ENCODE data around the gene NEUROD2. TPM values are rescaled to one million over a fixed set of nuclear protein-coding genes. Genes with fewer than 3 reads are reported as not detected.
A peak's percentile ranks its signal among the peaks of the same experiment; 100 is the strongest.
"Not testable (repeated sequence)": the region's sequence is repeated elsewhere in the genome, so short reads cannot be mapped to it uniquely, and the experiment has no call there.

NEUROD2 gene
- polyA plus RNA-seq, 1 donor: 0.08 TPM

DNA sequence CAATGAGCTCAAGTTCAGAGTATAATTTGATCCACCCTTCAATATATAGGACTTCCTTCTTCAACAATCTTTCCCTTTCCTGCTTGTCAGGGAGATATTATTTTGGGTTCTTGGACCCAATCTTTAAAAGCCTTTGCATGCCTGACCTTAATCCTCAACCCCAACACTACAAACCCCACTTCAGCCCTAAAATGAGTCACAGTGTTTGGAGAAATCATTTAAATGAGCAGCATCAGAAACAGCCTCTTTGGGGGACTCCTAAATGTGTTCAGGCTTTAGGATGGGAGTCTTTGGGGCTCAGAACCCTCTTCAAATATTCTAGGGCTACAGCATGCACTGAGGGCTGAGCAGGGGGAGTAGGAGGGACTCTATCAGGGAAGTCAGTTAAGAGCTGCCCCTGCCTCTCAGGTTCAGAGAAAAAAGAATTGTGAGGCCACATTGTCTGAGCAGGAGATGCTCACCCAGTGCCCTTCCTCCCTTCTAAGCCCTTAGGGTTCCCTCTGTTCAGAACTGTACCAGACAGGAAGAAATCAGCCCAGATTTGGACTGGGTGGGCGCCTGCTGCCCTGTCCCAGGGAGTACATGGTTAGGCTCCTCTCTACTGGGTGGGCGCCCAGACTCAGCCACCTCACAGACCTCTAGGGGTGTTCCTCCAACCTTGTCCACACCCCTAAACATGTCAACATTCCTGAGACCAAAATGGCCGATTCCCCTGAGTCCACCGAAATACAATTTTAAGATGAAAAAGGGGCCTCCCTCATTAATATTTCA is 5.0 kb downstream of the NEUROD2 start:
- no peak for DNase-seq

DNA sequence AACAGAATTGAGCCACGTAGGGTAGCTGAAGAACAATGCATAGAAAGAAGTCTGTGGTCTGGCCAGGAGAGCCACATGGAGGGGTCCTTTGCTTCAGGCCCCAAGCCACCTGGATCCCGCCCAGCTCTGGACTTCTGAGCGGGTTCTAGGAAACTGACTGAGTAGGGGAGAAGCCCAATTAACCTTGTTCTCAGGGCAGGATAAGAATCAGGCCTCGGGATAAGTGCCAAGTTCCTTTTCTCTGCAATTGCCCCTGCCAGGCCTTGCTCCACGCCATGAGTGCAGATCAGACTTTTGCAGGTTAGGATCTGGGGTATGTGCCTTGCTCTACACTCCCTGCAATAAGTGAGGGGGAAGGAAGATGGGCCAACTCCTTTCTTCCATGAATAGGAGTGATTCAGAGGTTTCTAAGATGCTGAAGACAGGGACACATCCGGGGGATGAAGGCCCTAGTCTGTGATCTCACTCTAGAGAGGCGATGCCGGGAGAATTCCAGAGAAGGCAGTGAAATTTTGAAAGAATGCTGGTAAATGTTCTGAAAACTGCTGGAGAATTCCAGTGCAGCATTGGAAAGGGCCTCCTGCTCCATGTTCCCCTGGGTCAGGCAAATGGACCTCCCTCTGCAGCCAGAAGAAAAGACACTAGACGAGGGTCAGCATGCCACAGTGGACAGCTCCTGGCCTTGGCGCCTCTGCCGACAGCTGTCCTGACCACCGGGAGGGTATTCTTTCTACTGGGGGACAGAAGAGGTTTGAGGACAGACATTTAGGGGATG is 5.8 kb downstream of the NEUROD2 start:
- DNase-seq: no peak

DNA sequence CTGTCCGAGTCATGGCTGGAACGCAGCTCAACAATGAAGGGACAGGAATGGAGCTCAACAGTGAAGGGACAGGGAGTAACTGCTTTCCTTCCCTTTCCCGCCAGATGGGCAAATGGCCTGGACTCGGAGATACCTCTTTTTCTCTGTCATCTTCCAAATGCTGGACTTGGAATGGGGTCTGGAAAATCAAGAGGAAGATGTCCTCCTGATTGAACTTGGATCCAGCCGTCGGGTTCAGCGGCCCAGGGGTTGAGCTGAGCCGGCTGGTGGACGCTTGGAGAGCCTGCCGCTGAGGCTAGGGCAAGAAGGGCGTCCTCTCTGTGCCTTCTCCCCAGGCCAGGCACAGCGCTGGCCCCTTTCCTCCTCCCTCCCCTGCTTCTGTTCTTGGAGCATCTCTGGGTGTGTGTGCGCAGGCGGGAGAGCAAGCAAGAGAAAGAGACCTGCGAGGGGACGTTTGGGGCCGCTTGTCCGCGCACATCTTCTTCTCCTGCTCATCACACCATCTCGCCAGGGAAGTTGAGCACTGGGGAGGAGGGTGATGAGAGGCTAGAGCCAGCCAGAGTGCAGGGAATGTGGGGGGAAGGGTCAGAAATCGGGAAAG is 6.6 kb downstream of the NEUROD2 start:
- DNase-seq: no peak

DNA sequence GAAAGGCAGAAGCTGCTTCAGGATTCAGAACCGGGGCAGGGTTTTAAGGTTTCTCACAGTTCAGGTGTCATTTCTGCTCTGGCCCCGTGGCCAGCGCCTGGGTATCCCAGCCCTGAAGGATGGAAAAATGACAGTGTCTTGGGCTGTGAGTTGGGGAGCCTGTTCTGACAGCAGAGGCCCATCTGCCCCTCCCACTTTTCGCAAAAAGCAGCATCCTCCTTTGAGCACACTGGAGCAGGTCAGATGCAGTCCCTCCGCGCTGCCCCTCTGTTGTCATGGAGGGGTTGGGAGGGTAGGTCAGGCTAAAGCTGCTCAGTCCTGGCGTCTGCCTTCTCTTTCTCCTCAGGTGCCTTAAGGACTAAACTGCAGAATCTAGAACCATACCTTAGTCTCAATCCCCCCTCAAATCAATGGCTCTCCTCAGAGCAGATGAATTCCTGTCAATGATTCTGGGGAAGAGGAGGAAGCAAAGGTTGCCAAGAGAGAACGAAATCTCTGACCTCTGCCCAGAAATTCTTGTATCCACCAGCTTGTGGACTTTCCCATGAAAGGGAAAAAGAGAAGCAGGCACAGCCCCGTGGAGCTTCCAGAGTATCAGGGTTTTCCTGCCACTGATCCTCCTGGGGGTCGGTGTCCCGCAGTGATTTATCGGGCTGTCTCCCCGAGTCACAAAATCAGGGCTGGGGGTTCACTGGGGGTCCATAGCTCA is 7.3 kb downstream of the NEUROD2 start:
- no peak for DNase-seq

DNA sequence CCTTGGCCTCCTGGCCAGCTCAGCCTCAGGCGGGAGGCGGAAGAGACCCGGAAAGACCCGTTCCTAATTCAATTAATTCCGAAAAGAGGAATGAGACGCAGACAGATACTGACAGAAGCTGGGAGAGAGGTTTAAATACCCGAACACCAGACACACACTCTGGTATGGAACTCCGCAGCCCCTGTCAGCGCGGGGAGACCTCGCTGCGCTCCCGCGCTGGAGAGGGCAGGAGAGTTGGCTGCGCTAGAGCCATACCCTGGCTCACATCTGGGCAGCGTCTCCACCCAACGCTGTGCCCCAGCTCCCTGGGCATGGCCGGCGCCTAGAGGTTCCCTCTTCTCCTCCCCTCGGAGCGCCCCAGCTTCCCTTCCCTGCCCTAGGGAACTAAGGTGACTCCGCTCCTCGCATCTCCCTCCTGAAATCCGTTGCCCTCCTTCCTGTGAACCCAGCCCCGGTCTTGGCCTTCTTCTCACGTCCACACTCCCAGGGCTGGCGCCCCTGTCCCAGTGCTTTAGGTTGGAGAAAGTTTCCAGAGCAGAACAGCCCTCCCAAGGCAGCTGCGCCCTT is 8.0 kb downstream of the NEUROD2 start:
- no peak for DNase-seq

DNA sequence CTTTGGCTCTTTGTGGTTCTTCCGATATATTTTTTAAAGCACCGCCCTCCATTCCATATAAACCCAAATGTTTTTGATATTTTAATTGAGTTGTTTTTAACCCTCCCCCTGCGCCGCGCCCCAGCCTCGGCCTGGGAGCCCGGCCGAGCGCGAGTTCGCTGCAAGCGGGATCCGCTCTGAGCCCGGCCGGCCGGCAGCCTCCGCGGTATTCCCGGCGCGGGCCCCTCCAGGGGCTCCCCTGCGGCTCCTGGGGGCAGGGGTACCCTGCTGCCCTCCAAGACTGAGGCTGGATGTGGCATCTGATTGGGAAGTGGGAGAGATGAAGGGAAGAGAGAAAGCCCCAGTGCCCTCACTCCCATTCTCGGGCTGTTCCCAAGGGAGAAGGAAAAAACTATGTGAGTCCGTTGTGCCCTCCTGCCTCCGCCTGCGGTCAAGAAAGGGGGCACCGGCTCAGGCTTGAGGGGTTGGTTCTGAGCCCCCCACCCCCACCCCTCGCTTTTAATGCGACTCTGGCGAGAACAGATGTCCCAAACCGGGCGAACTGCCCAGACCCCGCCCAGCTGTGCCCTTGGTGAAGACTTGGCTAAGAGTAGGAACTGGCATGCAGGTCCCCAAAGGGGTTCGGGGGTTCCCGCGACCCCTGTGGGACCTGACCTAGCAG is 8.6 kb downstream of the NEUROD2 start:
- DNase-seq: no peak

DNA sequence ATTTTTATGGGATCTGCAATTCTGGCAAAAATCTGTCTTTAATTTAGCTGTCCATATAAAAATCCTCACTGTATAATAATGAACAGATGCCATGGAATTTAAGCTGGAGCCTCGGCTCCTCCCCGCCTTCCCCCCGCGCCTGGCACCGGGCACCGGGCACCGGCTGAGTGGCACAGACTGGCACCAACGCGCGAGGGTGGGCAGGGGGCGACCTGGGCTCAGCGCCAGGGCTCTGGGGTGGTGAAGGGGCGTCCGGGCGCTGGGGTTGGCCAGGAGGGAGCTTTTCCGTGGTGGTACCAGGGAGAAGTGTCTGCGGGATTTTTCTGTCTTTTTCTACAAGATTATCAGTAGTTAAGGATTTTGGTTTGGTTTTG is 9.1 kb downstream of the NEUROD2 start:
- DNase-seq: no peak

DNA sequence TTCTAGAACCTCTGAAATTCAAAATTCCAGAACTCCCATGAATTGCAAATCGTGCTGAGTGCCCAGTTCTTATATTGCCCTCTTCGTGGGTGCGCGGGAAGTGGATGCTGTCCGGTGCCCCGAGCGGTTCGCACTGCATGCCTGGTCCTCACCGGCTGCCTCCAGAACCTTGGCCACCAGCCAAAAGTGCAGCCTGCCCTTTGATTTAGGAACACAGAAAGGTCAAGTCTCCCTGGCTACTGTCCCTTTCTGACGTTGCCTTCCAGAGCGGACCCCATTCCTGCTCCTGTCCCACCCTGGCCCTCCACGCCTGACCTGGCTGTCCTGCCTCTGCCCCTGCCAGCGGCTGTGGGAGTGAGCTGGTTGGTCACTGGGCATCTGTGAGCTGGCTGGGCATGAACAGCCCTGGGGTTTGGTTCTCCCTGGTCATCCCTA is 9.7 kb downstream of the NEUROD2 start:
- no peak for DNase-seq

DNA sequence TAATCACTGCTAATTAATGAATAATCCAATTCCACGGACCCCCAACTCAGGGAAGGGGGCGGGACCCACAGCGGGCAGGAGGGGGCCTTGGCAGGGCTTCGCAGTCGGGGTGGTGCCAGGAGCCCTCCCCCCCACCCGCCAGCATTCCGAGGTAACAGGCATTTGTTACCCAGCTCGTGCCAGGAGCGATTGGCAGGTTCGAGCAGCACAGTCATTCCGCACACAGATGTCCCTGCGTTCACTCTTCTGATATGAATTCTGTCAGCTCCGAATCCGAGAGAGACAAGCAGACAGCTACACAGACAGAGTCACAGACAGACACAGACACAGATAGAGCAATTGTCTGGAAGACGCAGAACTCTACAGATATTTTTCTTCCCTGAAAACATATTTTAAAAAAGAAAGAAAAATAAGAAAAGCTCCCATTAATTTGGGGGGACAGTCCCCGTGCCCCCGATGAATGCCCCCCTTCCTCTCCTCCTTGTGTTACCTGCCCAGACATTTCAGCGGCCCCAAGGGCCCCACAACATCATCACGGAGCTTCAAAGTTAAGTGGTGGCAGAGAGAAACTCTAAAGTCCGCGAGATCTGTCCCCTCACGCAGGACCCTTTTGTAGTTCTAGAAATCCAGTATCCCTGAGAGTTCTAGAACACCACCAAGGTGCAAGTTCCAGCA is 10.2 kb downstream of the NEUROD2 start:
- no peak for DNase-seq

DNA sequence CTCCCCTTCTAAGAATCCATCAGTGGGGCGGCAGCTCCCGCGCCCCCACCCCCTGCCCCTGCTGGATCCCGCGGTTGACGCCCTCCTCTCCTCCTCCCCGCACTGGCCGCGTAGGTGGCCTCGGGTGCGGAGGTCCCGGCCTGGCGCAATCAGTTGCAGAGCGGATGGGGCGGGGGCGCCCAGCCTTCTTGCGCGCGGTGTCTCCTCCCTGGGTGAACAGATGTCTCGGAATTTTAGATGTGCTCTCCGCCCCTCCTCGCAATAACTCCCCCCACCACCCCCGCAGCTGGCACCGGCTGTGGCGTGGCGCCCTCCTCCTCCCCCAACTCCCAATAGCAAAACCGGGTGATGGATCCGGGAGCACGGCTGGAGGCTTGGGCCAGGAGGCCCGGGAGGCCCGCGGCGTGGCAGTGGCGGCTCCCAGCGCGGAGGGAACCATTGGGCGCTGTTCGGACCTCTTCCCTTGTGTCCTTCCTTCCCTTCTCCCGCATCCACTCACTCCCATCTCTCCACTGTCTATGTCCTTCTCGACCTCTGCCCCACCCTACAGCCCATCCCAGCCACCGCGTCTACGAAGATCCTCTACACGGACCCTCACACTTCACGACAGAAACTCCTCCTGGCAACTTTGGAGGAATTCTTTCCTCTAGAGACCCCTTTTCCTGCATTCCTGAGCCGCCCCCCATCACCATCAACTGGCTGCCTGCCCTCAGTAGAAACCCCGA is 11.0 kb downstream of the NEUROD2 start:
- DNase-seq: no peak

DNA sequence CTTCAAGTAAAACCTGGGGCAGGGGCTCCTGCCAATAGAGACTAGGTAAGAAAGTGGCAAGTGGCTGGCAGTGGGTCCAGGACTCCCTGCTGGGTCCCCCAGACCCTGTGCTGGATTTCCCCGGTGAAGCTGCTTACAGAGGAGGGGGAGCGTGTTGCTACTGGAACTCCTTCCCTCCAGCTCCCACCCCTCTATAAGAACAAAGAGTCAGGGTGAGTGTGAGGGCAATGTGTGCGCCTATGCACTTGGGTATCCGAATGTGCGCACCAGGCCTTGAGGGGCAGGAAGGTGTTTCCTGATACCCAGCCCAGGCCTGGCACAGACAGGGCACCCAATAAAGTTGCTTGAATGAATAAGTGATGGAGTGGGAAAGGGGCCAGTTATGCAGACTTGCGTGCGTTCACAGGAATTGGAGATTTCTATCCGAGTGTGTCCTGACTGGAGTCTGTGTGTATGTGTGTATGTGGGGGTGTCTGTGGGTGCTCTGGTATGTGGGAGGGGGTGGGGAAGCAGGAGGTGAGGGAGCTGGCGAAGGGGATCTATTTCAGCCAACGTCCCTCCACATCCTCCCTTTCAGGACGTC is 11.7 kb downstream of the NEUROD2 start:
- DNase-seq: no peak

DNA sequence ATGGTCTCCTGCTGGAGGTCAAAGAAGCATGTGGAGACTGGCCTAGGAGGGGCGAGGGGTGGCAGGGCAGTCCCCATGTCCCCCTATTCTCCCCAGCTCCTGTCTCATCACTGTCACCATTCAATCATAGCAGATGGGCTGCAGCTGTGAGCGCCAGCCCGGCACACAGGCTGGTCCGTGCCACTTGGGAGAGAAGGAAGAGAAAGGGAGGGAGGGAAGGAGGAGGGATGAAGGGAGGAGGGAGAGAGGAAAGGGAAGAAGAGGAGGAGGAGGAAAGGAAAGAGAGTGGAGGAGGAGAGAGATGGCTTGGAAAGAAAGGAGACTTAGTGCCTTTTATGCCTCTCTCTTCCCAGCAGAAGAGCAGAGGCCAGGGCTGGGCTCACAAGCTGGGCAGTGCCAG is 12.4 kb downstream of the NEUROD2 start:
- no peak for DNase-seq

DNA sequence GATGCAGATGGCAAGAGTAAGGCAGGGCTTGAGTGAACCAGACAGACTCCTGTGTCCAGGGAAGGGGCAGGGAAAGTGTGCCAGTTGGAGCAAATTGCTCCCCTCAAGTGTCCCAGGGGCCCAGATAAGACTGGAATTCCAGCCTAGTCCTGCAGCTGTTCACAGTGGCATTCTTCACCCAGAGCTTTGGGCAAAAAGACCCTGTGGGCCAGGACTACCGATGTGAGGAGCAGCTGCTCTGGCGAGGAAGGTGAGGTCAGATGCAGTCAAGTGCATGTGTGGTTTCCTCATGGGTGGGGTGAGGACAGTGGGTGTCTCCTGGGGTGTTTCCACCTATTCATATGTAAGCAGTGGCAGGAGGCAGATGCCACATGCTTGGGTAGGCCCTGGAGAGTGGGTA is 14.3 kb downstream of the NEUROD2 start:
- DNase-seq: no peak

DNA sequence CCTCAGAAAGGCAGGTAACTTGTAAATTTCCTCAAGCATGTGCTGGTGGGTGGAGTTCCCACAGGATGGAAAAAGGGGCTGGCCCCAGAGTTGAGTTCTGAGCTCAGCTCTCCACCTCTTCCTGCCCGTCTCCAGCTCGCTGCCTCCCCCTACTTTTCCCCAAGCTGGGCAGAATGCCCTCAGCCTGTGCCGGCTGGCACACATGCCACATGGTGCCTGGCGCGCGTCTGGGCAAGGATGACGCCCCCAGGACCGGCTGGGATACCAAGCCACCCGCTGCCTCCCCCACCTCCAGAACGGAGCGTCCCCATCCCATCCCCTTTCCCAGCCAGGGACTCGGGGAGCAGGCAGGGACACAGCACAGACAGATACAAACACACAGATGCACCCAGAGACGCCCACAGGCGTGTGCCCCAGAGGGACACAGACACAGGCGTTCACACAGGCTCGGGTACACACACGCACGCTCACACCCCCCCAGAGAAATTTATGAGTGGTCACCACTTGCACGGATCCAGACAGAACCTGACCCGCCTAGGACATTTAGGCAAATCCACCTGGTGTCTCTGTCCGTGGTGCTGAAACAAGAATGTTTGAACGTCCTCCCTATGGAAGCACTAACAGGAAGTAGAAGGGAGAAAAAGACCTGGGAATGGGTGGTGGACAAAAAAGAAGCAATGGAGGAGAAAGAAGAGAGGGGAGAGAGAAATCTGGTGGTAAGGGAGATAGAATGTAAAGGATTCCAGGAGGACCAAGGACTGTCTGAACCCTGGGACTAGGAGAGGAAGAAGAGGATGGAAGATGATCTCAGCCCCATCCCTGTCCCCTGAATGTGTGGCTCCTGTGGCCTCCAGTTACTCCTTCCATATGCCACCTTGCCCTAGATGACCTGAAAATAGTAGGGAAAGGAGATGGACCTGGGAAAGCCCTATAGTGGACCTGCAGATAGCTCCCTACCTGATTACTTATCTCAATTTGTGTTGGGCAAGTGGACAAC is 15.5 kb downstream of the NEUROD2 start:
- DNase-seq: peak; percentile 88

DNA sequence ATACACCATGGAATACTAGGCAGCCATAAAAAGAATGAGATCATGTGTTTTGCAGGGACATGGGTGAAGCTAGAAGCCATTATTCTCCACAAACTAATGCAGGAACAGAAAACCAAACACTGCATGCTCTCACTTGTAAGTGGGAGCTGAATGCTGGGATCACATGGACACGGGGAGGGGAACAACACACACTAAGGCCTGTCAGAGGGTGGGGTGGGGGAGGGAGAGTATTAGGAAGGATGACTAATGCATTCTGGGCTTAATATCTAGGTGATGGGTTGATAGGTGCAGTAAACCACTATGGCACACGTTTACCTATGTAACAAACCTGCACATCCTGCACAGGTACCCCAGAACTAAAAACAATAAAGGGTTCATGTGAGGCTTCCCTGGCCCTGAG is 17.5 kb downstream of the NEUROD2 start:
- not testable (repeated sequence) for DNase-seq

DNA sequence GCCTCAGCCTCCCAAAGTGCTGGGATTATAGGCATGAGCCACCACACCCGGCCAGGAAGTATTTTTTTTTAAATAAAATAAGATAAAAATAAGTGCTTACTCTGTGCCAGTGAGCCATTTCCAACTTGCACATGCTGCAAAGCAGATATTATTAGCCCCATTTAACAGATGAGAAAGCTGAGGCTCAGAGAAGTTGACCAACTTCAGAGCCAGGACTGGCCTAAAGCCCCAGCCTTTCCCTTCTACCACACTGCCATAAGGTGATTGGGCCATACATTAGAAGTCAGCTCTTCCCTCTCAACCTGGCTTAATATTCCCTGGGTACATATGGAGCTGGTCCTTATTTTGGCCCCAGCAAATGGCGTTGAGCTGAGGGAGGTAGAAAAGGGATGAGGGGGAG is 25.1 kb downstream of the NEUROD2 start:
- no peak for DNase-seq

DNA sequence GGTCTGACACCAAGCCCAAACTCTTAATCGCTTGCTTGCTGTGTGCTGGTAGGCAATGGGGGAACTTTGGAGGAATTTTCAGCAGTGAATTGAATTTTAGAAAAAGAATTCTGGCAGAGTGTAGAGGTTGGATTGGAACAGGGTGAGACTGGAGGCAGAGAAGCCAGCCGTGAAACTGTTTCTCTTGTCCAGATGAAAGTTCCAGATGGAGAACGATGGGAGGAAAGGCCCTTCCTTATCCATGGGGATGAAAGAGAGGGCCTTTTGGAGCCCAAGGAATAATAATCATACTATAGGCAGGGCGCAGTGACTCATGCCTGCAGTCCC is 26.0 kb downstream of the NEUROD2 start:
- no peak for DNase-seq

DNA sequence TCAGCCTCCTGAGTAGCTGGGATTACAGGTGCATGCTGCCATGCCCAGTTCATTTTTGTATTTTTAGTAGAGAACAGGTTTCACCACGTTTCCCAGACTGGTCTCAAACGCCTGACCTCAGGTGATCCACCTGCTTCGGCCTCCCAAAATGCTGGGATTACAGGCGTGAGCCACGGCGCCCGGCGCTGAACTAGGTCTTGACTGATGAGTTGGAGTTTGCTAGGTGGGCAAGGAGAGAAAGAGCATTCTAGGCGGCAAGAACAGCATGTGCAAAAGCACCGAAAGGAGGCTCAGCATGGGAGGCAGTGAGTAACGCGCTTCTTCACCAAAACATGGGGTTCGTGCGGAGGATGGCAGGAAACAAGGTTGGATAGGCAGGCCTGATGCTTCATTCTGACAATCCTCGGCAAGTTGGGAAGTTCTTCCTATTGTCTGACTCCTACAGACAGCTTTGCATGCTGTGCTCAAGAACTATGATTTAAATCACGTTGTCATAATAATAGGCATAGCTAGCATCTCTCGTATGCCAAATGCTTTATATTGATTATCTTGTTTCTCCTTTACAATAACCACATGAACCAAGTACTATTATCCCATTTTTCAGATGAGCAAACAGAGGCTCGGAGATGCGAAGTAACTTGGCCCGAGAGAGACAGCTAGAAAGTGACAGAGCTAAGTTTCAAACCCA is 26.5 kb downstream of the NEUROD2 start:
- DNase-seq: no peak
